Glutamatergic neuron (in vitro differentiated cells): Measurements from ENCODE around the gene GMEB2. TPM values are rescaled to one million over a fixed set of nuclear protein-coding genes. Genes with fewer than 3 reads are reported as not detected.
A peak's percentile ranks its signal among the peaks of the same experiment; 100 is the strongest.

Experiments
- DNase-seq: peaks from one replicate; pipeline ENCODE4 v3.0.0; 2022
- H3K27ac Mint-ChIP-seq: one replicate; pipeline ENCODE4 v1.8.0; 2020; ENCODE audit warnings: mild to moderate bottlenecking, mixed read lengths, inconsistent platforms; ENCODE audit not compliant: unreplicated experiment
- H3K27me3 Mint-ChIP-seq: one replicate; pipeline ENCODE4 v1.8.0; 2020; ENCODE audit warnings: mild to moderate bottlenecking, moderate library complexity, mixed read lengths, inconsistent platforms; ENCODE audit not compliant: unreplicated experiment
- H3K36me3 Mint-ChIP-seq: one replicate; pipeline ENCODE4 v1.8.0; 2020; ENCODE audit warnings: mild to moderate bottlenecking, mixed read lengths, inconsistent platforms; ENCODE audit not compliant: unreplicated experiment
- H3K4me1 Mint-ChIP-seq: one replicate; pipeline ENCODE4 v1.8.0; 2020; ENCODE audit warnings: mild to moderate bottlenecking, low read depth, mixed read lengths, inconsistent platforms; ENCODE audit not compliant: unreplicated experiment
- H3K4me3 Mint-ChIP-seq: one replicate; pipeline ENCODE4 v1.8.0; 2020; ENCODE audit warnings: mild to moderate bottlenecking, mixed read lengths, inconsistent platforms; ENCODE audit not compliant: unreplicated experiment
- H3K9me3 Mint-ChIP-seq: one replicate; pipeline ENCODE4 v1.8.0; 2020; ENCODE audit warnings: mild to moderate bottlenecking, moderate library complexity, mixed read lengths, inconsistent platforms; ENCODE audit not compliant: unreplicated experiment
- total RNA-seq: library from RNA; stranded (reverse); fragmentation: NEBNext Ultra II Directional; extraction: Animal tissue kit (Norgen Biotek cat#: 25700); gene quantifications from one replicate; pipeline ENCODE4 v1.2.1, GENCODE V29; 2021; ENCODE audit not compliant: unreplicated experiment
- TF ChIP-seq, protein P1 (sequence below): fragments of 200-600 bp; sonication (generic); IDR thresholded peaks from one replicate; pipeline ENCODE4 v1.5.0; 2021; ENCODE audit not compliant: partially characterized antibody, unreplicated experiment

The GMEB2 gene
- total RNA-seq, 1 donor from 2014 or later, result 12.8 TPM

DNA sequence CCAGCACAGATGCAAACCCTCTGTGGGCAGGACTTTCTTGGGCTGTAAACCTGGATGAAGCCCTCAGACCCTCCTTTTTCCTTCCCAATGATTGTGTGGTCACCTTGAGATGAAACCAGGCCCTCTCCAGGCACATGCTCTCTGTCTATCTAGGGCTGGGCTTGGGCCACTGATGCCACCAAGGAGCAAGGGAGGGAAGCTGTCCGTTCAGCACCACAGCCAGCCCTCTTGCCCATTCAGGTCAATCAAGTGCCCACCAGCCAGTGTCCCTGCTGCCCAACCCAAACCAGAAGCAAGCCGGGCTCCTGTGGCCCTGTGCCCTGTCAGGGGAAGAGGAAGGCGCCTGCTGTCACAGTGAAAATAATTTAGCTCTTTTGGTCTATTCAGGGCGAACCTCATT, 18.3 kb upstream of the GMEB2 start:
- peaks cover 14% of the 10 kb centered on the region for H3K27me3 Mint-ChIP-seq

DNA sequence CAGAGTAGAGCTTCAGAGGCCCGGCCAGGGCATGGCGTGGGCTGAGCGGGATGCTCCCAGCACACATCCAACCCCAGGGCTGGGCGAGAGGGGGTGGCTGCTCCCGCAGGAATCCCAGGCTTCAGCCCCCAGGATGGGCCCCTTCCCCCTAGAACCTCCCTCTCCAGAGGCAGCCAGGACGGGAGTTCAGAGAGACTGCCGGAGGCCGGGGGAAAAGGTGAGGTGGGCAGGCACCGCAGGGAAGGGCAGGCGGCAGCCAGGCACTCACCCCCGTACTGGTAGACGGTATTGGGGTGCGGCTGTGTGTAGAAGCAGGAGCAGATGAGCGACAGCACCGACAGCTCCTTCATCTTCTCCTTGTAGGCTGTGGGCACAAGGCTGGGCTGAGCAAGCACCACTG, 17.0 kb upstream of the GMEB2 start:
- H3K27ac Mint-ChIP-seq, result peak overlapping the region; percentile 78

More for the DNA sequence above, 18.3 kb upstream of the GMEB2 start:
- peaks cover 17% of the 10 kb centered on the region for H3K4me1 Mint-ChIP-seq
- peak overlapping the region; percentile 16 for H3K4me3 Mint-ChIP-seq
- H3K36me3 Mint-ChIP-seq, result no peaks in the 10 kb centered on the region
- no peak overlapping the region for H3K27ac Mint-ChIP-seq
- H3K9me3 Mint-ChIP-seq, result peaks cover 9% of the 10 kb centered on the region
- TF ChIP-seq, protein P1, sequence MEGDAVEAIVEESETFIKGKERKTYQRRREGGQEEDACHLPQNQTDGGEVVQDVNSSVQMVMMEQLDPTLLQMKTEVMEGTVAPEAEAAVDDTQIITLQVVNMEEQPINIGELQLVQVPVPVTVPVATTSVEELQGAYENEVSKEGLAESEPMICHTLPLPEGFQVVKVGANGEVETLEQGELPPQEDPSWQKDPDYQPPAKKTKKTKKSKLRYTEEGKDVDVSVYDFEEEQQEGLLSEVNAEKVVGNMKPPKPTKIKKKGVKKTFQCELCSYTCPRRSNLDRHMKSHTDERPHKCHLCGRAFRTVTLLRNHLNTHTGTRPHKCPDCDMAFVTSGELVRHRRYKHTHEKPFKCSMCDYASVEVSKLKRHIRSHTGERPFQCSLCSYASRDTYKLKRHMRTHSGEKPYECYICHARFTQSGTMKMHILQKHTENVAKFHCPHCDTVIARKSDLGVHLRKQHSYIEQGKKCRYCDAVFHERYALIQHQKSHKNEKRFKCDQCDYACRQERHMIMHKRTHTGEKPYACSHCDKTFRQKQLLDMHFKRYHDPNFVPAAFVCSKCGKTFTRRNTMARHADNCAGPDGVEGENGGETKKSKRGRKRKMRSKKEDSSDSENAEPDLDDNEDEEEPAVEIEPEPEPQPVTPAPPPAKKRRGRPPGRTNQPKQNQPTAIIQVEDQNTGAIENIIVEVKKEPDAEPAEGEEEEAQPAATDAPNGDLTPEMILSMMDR, result no peak
- DNase-seq, result no peak

DNA sequence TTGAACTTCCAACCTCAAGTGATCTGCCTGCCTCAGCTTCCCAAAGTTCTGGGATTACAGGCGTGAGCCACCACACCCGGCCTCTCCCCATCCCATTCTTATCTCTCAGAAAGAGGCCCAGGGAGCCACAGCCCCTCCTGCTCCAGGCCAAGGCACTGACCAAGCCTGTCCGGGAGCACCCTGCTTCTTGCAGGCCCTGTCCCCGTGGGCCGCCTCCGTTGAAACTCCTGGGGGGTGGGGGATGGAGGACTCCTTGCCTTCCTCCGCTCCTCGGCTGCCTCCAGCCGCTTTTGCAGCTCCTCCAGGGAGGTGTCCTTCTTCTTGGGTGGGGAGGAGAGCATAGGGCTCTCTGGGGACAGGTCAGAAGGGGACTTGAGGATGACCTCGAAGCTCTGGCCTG, 16.6 kb upstream of the GMEB2 start:
- Mint-ChIP-seq H3K36me3 (no peaks in the 10 kb centered on the region), H3K4me3 (peak overlapping the region; percentile 65), H3K4me1 (peaks cover 16% of the 10 kb centered on the region), H3K27ac (peak overlapping the region; percentile 82), H3K27me3 (peaks cover 22% of the 10 kb centered on the region), H3K9me3 (peaks cover 14% of the 10 kb centered on the region)
- TF ChIP-seq, protein P1, result no peak
- no peak for DNase-seq

More for the DNA sequence above, 17.0 kb upstream of the GMEB2 start:
- peaks cover 22% of the 10 kb centered on the region for H3K27me3 Mint-ChIP-seq
- DNase-seq, result no peak
- TF ChIP-seq, protein P1, result no peak
- H3K4me1 Mint-ChIP-seq, result peaks cover 18% of the 10 kb centered on the region
- no peak overlapping the region for H3K4me3 Mint-ChIP-seq
- H3K9me3 Mint-ChIP-seq, result peaks cover 14% of the 10 kb centered on the region
- no peaks in the 10 kb centered on the region for H3K36me3 Mint-ChIP-seq

DNA sequence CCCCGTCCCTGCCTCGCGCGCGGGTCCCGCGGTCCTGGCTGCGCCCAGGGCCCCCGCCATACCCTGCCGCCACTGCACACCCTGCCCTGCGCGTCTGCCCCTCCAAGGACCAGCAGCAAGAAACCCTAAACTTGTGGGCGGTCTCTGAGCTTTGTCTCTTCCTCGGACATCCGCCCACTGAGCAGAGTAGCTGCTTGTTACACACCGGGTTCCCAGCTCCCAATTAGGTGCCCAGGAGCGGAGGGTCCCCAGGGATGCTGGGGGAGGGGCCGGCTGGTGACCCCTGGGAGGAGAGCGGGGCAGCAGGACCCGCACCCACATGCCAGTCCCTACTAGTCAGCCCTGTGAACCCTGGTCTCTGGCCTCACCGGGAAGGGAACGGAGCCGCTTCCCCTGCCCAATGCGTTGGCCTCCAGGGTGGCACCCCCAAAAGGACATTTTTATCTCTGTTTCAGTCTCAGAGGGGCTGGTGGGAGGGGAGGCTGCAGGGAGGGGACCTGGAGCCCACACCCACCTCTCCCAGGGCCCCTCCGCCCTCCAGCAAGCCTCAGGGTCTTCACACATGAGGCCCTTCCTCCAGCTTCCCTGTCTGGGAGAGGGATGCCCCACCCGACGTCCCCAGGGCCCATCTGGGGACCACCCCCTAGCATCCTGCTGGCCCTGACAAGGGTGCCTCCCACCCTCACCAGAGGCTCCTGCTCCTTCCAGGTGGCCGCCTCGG, 15.8 kb upstream of the GMEB2 start:
- H3K27ac Mint-ChIP-seq, result peak overlapping the region; percentile 84
- peaks cover 22% of the 10 kb centered on the region for H3K27me3 Mint-ChIP-seq
- peaks cover 16% of the 10 kb centered on the region for H3K9me3 Mint-ChIP-seq

More for the DNA sequence above, 15.8 kb upstream of the GMEB2 start:
- TF ChIP-seq, protein P1, result no peak
- Mint-ChIP-seq H3K4me1 (peaks cover 18% of the 10 kb centered on the region), H3K4me3 (peak overlapping the region; percentile 75), H3K36me3 (no peaks in the 10 kb centered on the region)
- peak; percentile 50 for DNase-seq
